Right lobe of liver (tissue), 4 donors: ENCODE data around the gene LPCAT1.

Experiments
- CTCF ChIP-seq, 4 donors: fragments of 200-600 bp in 3 of 4; fragments of 450-650 bp in 1 of 4; IDR thresholded peaks; one replicate each; pipeline versions ENCODE4 v1.5.1 to v1.8.0; 2016 to 2022; ENCODE audit warnings: antibody characterized with exemption in 4 of 4, mild to moderate bottlenecking in 2 of 4
- POLR2A ChIP-seq: fragments of 450-650 bp; IDR thresholded peaks from one replicate; pipeline ENCODE4 v1.6.1; 2017; ENCODE audit warnings: antibody characterized with exemption, mild to moderate bottlenecking
- donor health status: DM: no; HTN: no; CAD: no.
- donor health status: DM: no; HTN: no; CAD: no.
- donor health status: DM: no; HTN: yes; CAD: no.

DNA sequence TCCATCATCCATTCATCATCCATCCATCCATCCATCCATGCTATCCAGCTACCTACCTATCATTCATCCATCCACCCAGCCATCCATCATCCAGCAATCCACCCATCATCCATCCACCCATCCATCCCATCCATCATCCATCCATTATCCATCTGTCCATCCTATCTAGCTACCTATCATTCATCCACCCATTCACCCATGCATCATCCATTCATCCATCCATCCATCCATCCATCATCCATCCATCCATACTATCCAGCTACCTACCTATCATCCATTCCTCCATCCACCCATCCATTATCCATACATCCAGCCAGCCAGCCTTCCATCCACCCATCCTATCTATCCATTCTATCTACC is 104.9 kb downstream of the LPCAT1 start:
- TF ChIP-seq CTCF (IDR thresholded peaks at IDR 0.05) (no peak), POLR2A (no peak)
